ENCODE results near the gene NMRK1. TPM values are rescaled to one million over a fixed set of nuclear protein-coding genes. Genes with fewer than 3 reads are reported as not detected.

The NMRK1 gene
- total RNA-seq, 2 experiments from 2014 or later, result 17.0 to 33.2 TPM

DNA sequence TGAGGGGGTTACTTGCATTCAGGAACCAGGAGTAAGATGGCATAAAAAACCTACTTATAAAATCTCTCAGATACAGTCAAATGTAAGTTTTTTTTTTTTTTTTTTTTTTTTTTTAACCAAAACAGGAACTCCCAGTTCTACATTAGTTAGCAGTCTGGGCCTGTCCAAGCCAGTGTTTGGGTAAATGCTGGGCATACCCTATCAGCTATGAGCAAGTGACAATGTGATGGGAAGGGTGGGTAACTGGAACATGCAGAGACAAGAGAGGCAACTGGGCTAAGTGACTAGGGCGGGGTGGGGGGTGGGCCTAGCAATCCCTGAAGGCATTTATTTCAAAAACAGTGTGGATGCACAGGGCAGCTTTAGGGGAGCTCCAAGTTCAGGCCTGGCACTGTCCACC is 2.3 kb downstream of the NMRK1 start:
- Histone ChIP-seq H2AFZ (ENCODE audit: low read length) (no peak overlapping the region), H3K4me1 (ENCODE audit: insufficient read depth, low read length, poor library complexity, severe bottlenecking) (peaks cover 36% of the 10 kb centered on the region), H3K9me3 (ENCODE audit: low read length) (no peaks in the 10 kb centered on the region), H3K36me3 (ENCODE audit: insufficient read depth, low read length) (peaks cover 14% of the 10 kb centered on the region), H4K20me1 (ENCODE audit: insufficient read depth, low read length) (peaks cover 12% of the 10 kb centered on the region), H3K27ac (ENCODE audit: low read depth, low read length, poor library complexity, severe bottlenecking) (peak overlapping the region; percentile 36), H3K79me2 (ENCODE audit: insufficient read depth, low read depth, low read length) (peaks cover 49% of the 10 kb centered on the region), H3K4me2 (ENCODE audit: low read length) (peak overlapping the region; percentile 84), H3K4me3 (ENCODE audit: low read depth, low read length, poor library complexity, severe bottlenecking) (peak overlapping the region; percentile 93), H3K9me2 (ENCODE audit: insufficient read depth, low read length) (no peaks in the 10 kb centered on the region)
- intact Hi-C loops (cut with micrococcal nuclease; ENCODE audit: unreplicated experiment), result no loop called here
- DNase-seq (ENCODE audit: low spot score), result no peak
- no TSS peak for BruUV-seq (replicated peaks)
- POLR2A ChIA-PET, result interaction anchor here (0.6 to 6.8 kb wide), 13 partner anchors 14 to 758 kb away, joined by 3 to 70 read pairs (median 5); partner anchors contain the start of genes C9orf40 and CARNMT1
- no peak for TF ChIP-seq CTCF (conservative IDR thresholded peaks at IDR 0.05; ENCODE audit: low read length)
- no peak for TF ChIP-seq EZH2phosphoT487 (IDR thresholded peaks at IDR 0.05; ENCODE audit: borderline replicate concordance, low read depth, low read length)
- CTCF ChIA-PET (ENCODE audit: unreplicated experiment), result interaction anchor here (0.6 to 1.5 kb wide), 2 partner anchors 53 to 57 kb away, joined by 4 to 5 read pairs; partner anchors contain the start of gene CARNMT1

DNA sequence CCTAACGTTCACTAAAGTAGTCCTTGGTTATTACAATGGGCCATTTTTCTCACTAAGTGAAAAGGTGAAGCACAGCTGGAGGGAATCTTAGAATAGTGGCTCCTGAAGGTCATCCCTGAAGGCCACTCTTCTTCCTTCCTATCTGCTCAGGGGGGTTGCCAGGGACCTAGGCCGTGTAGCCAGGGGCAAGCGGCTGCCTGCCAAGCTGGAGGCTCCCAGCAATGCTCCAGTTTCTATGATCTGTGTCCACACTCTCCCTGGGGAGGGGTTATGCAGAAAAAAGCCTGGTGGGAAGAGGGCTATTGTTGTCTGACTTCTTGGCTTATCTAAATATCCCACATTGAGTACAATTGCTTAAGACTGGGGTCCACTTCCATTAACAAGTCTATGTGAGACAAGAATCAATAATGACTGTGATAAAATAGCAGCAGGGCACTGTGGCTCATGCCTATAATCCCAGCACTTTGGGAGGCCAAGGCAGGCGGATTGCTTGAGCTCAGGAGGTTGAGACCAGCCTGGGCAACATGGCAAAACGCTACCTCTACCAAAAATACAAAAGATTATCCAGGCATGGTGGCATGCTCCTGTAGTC is 3.8 kb downstream of the NMRK1 start:
- CTCF ChIA-PET (ENCODE audit: unreplicated experiment), result interaction anchor here (1.2 kb wide), 1 partner anchor 56 kb away, joined by 6 read pairs; no protein-coding TSS in a partner anchor
- DNase-seq (ENCODE audit: low spot score), result no peak
- no peak overlapping the region for H3K27ac ChIP-seq (ENCODE audit: low read depth, low read length, poor library complexity, severe bottlenecking)

More for the DNA sequence above, 3.8 kb downstream of the NMRK1 start:
- H3K9me2 ChIP-seq (ENCODE audit: insufficient read depth, low read length), result no peaks in the 10 kb centered on the region
- H3K4me2 ChIP-seq (ENCODE audit: low read length), result peak overlapping the region; percentile 84; the same call in 1 of the 2 replicates
- no TSS peak for BruUV-seq (replicated peaks)
- H3K36me3 ChIP-seq (ENCODE audit: insufficient read depth, low read length), result peaks cover 22% of the 10 kb centered on the region
- H3K79me2 ChIP-seq (ENCODE audit: insufficient read depth, low read depth, low read length), result peaks cover 34% of the 10 kb centered on the region
- no peak overlapping the region for H3K4me3 ChIP-seq (ENCODE audit: low read depth, low read length, poor library complexity, severe bottlenecking)
- peaks cover 1% of the 10 kb centered on the region; the same call in 1 of the 2 replicates for H4K20me1 ChIP-seq (ENCODE audit: insufficient read depth, low read length)
- TF ChIP-seq EZH2phosphoT487 (IDR thresholded peaks at IDR 0.05; ENCODE audit: borderline replicate concordance, low read depth, low read length), result no peak
- no peak for TF ChIP-seq CTCF (conservative IDR thresholded peaks at IDR 0.05; ENCODE audit: low read length)
- H3K9me3 ChIP-seq (ENCODE audit: low read length), result no peaks in the 10 kb centered on the region
- H3K4me1 ChIP-seq (ENCODE audit: insufficient read depth, low read length, poor library complexity, severe bottlenecking), result peaks cover 24% of the 10 kb centered on the region
- POLR2A ChIA-PET, result interaction anchor here (1.2 to 6.8 kb wide), 3 partner anchors 51 to 129 kb away, joined by 4 to 70 read pairs (median 7); partner anchors contain the start of gene CARNMT1
- H2AFZ ChIP-seq (ENCODE audit: low read length), result no peak overlapping the region
- intact Hi-C loops (cut with micrococcal nuclease; ENCODE audit: unreplicated experiment), result no loop called here
